HG03575 (cell line): ENCODE measurements around the gene CRTAC1.
"Not testable (repeated sequence)": the region's sequence is repeated elsewhere in the genome, so short reads cannot be mapped to it uniquely, and the experiment has no call there.

ENCODE experiments used
- ATAC-seq: cut with Tn5 transposase; IDR thresholded peaks from one replicate; pipeline ENCODE4 v1.9.1; 2021; ENCODE audit not compliant: unreplicated experiment, insufficient number of reproducible peaks, low FRiP score; ENCODE audit errors: extremely low read depth

CRTAC1 gene

GRCh38 chr10:97863808-97864207 is 166.6 kb downstream of the CRTAC1 start:
- ATAC-seq, result no peak

GRCh38 chr10:97861924-97862323 is 168.5 kb downstream of the CRTAC1 start:
- ATAC-seq, result no peak

DNA sequence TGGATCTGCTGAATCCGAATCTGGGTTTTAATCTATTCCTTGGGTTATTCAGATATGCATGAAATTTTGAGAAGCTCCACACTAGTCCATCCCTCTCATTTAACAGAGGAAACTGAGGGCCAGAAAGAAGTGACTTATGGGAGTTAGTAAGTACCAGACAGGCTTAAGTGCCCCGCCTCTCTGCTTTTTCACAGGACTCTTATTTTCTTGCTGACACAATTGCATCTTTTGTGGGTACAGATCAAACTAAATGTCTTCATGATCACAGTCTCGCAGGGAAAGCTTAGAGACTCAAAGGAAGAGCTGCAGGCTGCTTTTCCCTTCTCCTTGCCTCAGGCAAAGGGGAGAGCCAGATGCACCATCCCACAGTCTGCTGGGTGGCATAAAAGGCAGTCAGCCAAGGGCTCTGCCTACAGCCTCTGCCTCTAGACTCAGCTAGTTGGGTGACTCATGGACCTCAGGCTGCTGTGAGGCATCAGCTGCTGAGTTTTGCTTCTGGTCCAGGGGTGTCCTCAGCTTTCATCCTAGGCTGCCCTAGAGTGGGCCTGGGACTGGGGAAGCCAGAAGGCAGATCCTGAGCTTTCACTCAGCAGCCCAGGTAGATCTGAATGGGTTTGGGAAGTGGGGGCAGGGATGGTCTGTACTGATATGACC is 169.2 kb downstream of the CRTAC1 start:
- no peak for ATAC-seq

GRCh38 chr10:97858001-97858439 is 172.4 kb downstream of the CRTAC1 start:
- no peak for ATAC-seq

- no peak for ATAC-seq
Measured at GRCh38 chr10:97854743-97855142, 175.7 kb downstream of the CRTAC1 start.

- ATAC-seq, result no peak
Measured at GRCh38 chr10:97852840-97853405, 177.5 kb downstream of the CRTAC1 start.

DNA sequence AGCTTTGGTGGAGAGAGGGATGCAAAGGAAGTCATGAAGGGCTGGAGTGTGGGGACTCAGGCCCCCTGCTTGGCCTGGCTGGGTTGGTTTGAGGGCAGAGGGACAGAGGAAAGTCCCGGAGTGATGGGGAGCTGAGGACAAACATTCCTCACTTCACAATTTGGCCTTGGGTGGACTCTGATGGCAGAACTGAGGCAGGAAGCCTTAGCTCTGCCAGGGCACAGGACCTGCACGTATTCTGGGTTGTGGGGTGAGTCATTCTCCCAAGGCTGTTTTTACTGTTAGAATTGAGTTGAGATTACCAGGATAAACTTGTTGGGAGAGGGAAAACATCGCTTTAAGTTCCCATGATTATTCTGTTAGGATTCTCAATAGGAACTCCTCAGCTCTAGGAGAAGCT is 178.1 kb downstream of the CRTAC1 start:
- ATAC-seq, result no peak

DNA sequence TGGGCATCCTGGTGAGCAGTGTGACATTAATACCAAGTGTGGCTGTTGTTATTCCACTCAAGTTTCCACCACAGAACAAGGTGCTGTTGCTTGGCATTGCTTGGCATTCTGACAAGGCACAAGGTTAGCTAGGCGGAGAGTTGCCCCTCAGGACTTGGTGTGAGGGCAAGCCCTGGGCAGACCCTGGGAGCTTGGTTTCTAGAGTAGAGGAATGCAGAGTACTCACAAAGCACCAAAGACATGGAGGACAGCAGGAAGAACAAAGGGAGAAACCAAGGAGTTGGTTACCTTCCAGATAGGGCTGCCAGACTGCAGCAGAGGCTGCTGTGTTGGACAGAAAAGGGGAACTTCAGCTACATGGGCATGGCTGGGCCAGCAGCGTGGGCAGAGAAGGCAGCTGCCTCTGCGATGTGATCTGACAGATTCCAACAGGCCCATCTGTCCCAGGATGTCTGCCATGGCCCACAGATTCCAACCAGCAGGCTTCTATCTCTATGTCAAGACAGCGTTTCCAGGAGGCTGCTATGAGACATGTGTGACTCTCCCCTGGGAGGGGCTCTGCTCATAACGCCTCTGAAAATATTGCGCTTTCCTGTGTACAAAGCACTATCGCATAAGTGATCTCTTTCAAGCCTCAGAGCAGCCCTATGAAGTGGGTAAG is 178.9 kb downstream of the CRTAC1 start:
- ATAC-seq, result no peak

- ATAC-seq, result no peak
Measured at GRCh38 chr10:97850446-97850845, 180.0 kb downstream of the CRTAC1 start.

- ATAC-seq, result no peak
Measured at GRCh38 chr10:97849687-97850402, 180.6 kb downstream of the CRTAC1 start, which contains the start of gene GOLGA7B. Gene GOLGA7B (plus strand): TSS chr10:97849843. CDS start chr10:97850304, 461 bp downstream.

GRCh38 chr10:97849103-97849686 is 181.2 kb downstream of the CRTAC1 start:
- no peak for ATAC-seq

DNA sequence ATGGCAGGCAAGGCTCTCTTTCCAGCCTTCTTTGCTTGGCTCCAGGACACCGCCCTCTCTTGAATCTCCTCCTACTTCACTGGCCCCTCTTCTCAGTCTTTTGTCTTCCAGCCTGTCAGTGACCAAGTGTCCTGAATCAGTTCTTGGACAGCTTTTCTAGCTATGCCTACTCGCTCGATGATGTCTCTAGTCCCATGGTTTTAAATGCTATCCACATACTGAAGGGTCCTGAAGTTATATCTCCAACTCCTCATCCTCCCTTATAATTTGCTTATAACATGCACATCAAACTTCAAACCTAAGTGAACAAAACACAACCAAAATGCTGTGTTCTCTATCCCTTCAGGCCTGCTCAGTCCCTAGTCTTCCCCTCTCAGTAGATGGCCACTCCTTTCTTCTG is 185.7 kb downstream of the CRTAC1 start:
- no peak for ATAC-seq

DNA sequence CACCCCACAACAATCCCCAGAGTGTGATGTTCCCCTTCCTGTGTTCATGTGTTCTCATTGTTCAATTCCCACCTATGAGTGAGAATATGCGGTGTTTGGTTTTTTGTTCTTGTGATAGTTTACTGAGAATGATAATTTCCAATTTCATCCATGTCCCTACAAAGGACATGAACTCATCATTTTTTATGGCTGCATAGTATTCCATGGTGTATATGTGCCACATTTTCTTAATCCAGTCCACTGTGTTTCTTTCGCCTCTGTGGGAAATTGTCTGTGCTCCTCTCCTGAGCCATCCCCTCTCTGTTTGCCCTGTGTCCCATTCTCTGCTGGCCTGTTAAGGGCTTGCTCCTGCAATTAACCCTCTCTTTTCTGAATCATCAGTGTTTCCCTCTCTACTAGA is 186.4 kb downstream of the CRTAC1 start:
- not testable (repeated sequence) for ATAC-seq

DNA sequence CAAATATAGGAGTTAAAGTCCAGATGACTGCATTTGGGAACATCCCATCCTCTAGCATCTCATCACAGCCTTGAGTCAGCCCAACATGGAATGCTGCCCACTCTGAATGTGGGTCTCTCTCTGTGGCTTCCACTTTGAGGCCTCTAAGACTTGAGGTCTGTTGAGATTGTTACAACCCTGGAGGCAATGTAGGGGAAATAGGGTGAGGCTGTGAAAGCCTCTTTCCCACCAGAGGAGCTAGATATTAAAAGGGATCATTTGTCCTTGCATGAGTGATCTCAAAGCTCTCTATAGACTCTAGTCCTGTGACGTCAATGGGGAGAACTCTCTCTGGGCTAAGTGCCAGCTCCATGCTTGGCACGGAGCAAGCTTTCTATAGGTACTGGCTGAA is 187.1 kb downstream of the CRTAC1 start:
- no peak for ATAC-seq

GRCh38 chr10:97842656-97843280 is 187.7 kb downstream of the CRTAC1 start:
- no peak for ATAC-seq

- not testable (repeated sequence) for ATAC-seq
Measured at GRCh38 chr10:97842114-97842513, 188.3 kb downstream of the CRTAC1 start.

DNA sequence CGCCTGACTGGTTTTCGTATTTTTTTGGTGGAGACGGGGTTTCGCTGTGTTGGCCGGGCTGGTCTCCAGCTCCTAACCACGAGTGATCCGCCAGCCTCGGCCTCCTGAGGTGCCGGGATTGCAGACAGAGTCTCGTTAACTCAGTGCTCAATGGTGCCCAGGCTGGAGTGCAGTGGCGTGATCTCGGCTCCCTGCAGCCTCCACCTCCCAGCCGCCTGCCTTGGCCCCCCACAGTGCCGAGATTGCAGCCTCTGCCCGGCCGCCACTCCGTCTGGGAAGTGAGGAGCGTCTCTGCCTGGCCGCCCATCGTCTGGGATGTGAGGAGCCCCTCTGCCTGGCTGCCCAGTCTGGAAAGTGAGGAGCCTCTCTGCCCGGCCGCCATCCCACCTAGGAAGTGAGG is 189.3 kb downstream of the CRTAC1 start:
- ATAC-seq, result not testable (repeated sequence)

GRCh38 chr10:97838091-97838490 is 192.3 kb downstream of the CRTAC1 start:
- ATAC-seq, result no peak

DNA sequence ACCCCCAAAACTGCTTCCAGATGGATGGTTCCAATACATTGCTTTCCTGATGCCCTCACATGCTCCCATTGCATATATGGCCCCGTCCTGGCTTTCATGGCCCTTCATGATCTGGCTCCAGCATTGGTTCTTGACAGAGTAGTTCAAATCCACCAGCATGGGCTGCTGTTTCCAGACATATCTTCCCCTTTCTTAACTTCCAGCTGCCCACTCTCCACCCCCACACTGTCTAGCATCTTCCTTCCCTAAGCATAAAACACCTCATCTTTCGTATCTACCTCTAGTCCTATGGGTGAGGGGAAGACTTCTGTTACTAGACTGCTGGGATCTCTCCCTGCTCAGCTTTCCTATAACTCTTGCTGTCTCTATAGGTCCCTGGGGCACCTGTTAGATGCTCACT is 194.0 kb downstream of the CRTAC1 start:
- ATAC-seq, result no peak
